ENCODE data around the gene SAMM50. TPM values are rescaled to one million over a fixed set of nuclear protein-coding genes. Genes with fewer than 3 reads are reported as not detected.
A peak's percentile ranks its signal among the peaks of the same experiment; 100 is the strongest.

Gene SAMM50
- total and polyA plus RNA-seq, 10 of the 15 experiments (the other 5 are each of a cell fraction or from before 2014, with no cell fraction given): 38.2 to 126 (median 62.4) TPM

DNA sequence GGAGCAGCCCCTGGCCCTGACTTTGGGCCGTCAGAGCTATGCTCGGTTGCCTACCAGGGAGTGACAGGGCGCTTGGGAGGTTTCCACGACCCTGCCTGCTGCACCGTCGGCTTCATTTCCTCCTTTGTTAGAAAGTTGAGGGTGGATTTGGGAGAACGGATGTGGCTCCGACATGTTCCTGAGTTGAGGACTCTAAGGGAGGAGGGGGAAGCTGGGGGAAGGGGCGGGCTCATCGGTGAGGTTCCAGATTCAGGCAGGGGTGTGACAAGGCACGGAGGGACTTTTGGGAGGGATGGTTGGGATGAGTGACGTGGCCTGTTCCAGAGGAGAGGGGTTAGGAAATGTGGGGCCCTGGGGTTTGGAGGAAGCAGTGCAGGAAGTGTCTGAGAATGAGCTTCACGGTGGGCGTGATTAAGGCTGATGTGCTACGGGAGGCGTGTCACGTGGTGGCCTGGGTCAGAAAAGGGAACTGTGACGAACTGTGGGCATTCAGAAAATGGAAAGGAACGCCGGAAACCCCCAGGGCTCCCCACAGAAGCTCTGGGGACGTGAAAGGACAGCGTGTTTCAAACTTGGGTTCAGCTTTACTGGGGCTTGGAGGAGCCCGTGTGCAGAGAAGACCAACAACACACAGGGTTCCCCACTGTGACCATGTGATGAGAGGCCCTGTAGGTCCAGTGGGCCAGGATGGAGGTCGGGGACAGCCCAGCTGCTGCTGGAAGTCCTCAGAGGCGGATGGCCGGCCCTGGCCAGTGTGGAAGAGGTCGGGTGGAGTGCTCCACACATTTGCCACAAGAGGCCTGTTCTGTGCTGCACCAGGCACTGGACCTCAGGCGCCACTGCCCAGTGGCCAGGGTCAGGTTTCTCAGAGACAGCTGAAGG, 71.6 kb downstream of the SAMM50 start (continued):
- TF ChIP-seq, protein P1, sequence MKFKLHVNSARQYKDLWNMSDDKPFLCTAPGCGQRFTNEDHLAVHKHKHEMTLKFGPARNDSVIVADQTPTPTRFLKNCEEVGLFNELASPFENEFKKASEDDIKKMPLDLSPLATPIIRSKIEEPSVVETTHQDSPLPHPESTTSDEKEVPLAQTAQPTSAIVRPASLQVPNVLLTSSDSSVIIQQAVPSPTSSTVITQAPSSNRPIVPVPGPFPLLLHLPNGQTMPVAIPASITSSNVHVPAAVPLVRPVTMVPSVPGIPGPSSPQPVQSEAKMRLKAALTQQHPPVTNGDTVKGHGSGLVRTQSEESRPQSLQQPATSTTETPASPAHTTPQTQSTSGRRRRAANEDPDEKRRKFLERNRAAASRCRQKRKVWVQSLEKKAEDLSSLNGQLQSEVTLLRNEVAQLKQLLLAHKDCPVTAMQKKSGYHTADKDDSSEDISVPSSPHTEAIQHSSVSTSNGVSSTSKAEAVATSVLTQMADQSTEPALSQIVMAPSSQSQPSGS (IDR thresholded peaks at IDR 0.05; ENCODE audit: low read length): peak; percentile 51; the same call in 1 of the 2 replicates
- TF ChIP-seq SP1 (IDR thresholded peaks at IDR 0.05; ENCODE audit: low read depth, low read length) (peak; percentile 71), MTA2 (IDR thresholded peaks at IDR 0.05; ENCODE audit: low read depth) (peak; percentile 85), MTA3 (IDR thresholded peaks at IDR 0.05; ENCODE audit: borderline replicate concordance, low read length) (peak; percentile 85), KLF5 (IDR thresholded peaks at IDR 0.05; ENCODE audit: partially characterized antibody) (peak; percentile 36), TARDBP (IDR thresholded peaks at IDR 0.05; ENCODE audit: borderline replicate concordance) (no peak), RELA (IDR thresholded peaks at IDR 0.05; ENCODE audit: borderline replicate concordance, partially characterized antibody) (peak; percentile 96), RB1 (IDR thresholded peaks at IDR 0.05; ENCODE audit: borderline replicate concordance) (no peak), IKZF2 (IDR thresholded peaks at IDR 0.05) (peak; percentile 94 to 95), FOXK2 (IDR thresholded peaks at IDR 0.05) (0 out of 2 replicates have a peak, but pooled peaks have one; percentile 16), JUND (IDR thresholded peaks at IDR 0.05; ENCODE audit: low read depth, low read length) (no peak), CHD1 (IDR thresholded peaks at IDR 0.05; ENCODE audit: low read depth, low read length) (no peak), GABPA (IDR thresholded peaks at IDR 0.05; ENCODE audit: low read depth) (no peak), CREM (IDR thresholded peaks at IDR 0.05; ENCODE audit: low read depth) (peak; percentile 90), SMC3 (IDR thresholded peaks at IDR 0.05; ENCODE audit: borderline replicate concordance, low read length) (no peak), ASH2L (IDR thresholded peaks at IDR 0.05; ENCODE audit: borderline replicate concordance, low read depth) (no peak), ZBTB4 (CRISPR knock-in tag; IDR thresholded peaks at IDR 0.05) (no peak), GATAD2B (conservative IDR thresholded peaks at IDR 0.05; ENCODE audit: low read depth) (peak; percentile 89), ZNF274 (IDR thresholded peaks at IDR 0.05; ENCODE audit: insufficient read depth, insufficient read length) (no peak)
- TF ChIP-seq, protein P2, sequence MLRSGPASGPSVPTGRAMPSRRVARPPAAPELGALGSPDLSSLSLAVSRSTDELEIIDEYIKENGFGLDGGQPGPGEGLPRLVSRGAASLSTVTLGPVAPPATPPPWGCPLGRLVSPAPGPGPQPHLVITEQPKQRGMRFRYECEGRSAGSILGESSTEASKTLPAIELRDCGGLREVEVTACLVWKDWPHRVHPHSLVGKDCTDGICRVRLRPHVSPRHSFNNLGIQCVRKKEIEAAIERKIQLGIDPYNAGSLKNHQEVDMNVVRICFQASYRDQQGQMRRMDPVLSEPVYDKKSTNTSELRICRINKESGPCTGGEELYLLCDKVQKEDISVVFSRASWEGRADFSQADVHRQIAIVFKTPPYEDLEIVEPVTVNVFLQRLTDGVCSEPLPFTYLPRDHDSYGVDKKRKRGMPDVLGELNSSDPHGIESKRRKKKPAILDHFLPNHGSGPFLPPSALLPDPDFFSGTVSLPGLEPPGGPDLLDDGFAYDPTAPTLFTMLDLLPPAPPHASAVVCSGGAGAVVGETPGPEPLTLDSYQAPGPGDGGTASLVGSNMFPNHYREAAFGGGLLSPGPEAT (IDR thresholded peaks at IDR 0.05; ENCODE audit: low read depth): peak; percentile 98
- TF ChIP-seq, protein P3, sequence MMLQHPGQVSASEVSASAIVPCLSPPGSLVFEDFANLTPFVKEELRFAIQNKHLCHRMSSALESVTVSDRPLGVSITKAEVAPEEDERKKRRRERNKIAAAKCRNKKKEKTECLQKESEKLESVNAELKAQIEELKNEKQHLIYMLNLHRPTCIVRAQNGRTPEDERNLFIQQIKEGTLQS (IDR thresholded peaks at IDR 0.05; ENCODE audit: borderline replicate concordance, extremely low read depth, low read depth, low read length): peak; percentile 61; the same call in 1 of the 2 replicates
- TF ChIP-seq, protein P4, sequence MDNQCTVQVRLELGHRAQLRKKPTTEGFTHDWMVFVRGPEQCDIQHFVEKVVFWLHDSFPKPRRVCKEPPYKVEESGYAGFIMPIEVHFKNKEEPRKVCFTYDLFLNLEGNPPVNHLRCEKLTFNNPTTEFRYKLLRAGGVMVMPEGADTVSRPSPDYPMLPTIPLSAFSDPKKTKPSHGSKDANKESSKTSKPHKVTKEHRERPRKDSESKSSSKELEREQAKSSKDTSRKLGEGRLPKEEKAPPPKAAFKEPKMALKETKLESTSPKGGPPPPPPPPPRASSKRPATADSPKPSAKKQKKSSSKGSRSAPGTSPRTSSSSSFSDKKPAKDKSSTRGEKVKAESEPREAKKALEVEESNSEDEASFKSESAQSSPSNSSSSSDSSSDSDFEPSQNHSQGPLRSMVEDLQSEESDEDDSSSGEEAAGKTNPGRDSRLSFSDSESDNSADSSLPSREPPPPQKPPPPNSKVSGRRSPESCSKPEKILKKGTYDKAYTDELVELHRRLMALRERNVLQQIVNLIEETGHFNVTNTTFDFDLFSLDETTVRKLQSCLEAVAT (IDR thresholded peaks at IDR 0.05): peak; percentile 74

Measured in GM12878 (cell line).